ENCODE results near the gene TNPO3.

Gene TNPO3

GRCh38 chr7:128904381-128905197, 150.3 kb downstream of the TNPO3 start:
- DNase-seq: peak; percentile 83

All from DMS53 (cell line).